HEK293 (cell line): Measurements from ENCODE around the gene TGFBRAP1.

ENCODE experiments used
- CTCF ChIA-PET: fragments of 350-600 bp; formaldehyde crosslinking; extraction: SDS; loops from one replicate; lab custom pipeline; 2021; ENCODE audit warnings: antibody characterized with exemption; lab: Yijun Ruan, JAX
- POLR2A ChIA-PET: fragments of 300-600 bp; formaldehyde crosslinking; extraction: SDS; loops from one replicate; lab custom pipeline; 2020; ENCODE audit warnings: antibody characterized with exemption, inconsistent platforms; lab: Yijun Ruan, JAX
- H3K27ac ChIP-seq: fragments of 200-500 bp; sonication (Bioruptor generic); 2 replicates; pipeline ENCODE4 v1.5.1; 2014; ENCODE audit warnings: low read depth, low read length, control low read depth, inconsistent platforms; ENCODE audit errors: extremely low read depth
- H3K36me3 ChIP-seq, 2 experiments: fragments of 200-500 bp in 1 of 2; sonication (Bioruptor generic) in 1 of 2; 1 replicate in 1 of 2; 2 replicates in 1 of 2; pipeline ENCODE4 v1.5.1; 2014 to 2017; ENCODE audit warnings: inconsistent platforms in 2 of 2, low read length in 2 of 2; ENCODE audit not compliant: control insufficient read depth in 2 of 2, insufficient read depth in 1 of 2
- H3K4me1 ChIP-seq: fragments of 200-500 bp; sonication (Bioruptor generic); 2 replicates; pipeline ENCODE4 v1.5.1; 2014; ENCODE audit warnings: mild to moderate bottlenecking, low read length, inconsistent platforms; ENCODE audit not compliant: control insufficient read depth, insufficient read depth
- H3K4me3 ChIP-seq: 2 replicates; pipeline ENCODE4 v1.5.1; 2011; ENCODE audit warnings: low read depth, mild to moderate bottlenecking, control low read depth, low read length, moderate library complexity
- H3K9me3 ChIP-seq: fragments of 200-500 bp; sonication (Bioruptor generic); 2 replicates; pipeline ENCODE4 v1.5.1; 2014; ENCODE audit warnings: low read depth, low read length, inconsistent platforms; ENCODE audit not compliant: control insufficient read depth, insufficient read depth
- KLF10 ChIP-seq: fragments of 450-650 bp; IDR thresholded peaks from 2 replicates; pipeline ENCODE4 v1.5.1; 2018; ENCODE audit warnings: missing biosample characterization, mild to moderate bottlenecking, missing genetic modification characterization
- SCRT1 ChIP-seq: fragments of 450-650 bp; formaldehyde crosslinking; IDR thresholded peaks from 2 replicates; pipeline ENCODE4 v1.5.1; 2016; ENCODE audit warnings: missing biosample characterization, missing genetic modification characterization, borderline replicate concordance
- ZBTB8A ChIP-seq: fragments of 450-650 bp; formaldehyde crosslinking; IDR thresholded peaks from 2 replicates; pipeline ENCODE4 v1.5.1; 2016; ENCODE audit warnings: missing biosample characterization, missing genetic modification characterization
- ZFP37 ChIP-seq: fragments of 450-650 bp; formaldehyde crosslinking; IDR thresholded peaks from 2 replicates; pipeline ENCODE4 v1.5.1; 2016; ENCODE audit warnings: missing biosample characterization, missing genetic modification characterization
- ZNF37A ChIP-seq: fragments of 450-650 bp; IDR thresholded peaks from 2 replicates; pipeline ENCODE4 v1.5.1; 2018; ENCODE audit warnings: missing biosample characterization, missing genetic modification characterization
- ZNF530 ChIP-seq: fragments of 450-650 bp; formaldehyde crosslinking; IDR thresholded peaks from 2 replicates; pipeline ENCODE4 v1.5.1; 2016; ENCODE audit warnings: low read depth, missing biosample characterization, missing genetic modification characterization
- ZNF549 ChIP-seq: fragments of 450-650 bp; IDR thresholded peaks from 2 replicates; pipeline ENCODE4 v1.5.1; 2018; ENCODE audit warnings: missing biosample characterization, missing genetic modification characterization, mild to moderate bottlenecking, inconsistent platforms, moderate library complexity
- ZNF600 ChIP-seq: fragments of 450-650 bp; formaldehyde crosslinking; IDR thresholded peaks from 2 replicates; pipeline ENCODE4 v1.5.1; 2016; ENCODE audit warnings: missing biosample characterization, missing genetic modification characterization
- ZNF654 ChIP-seq: fragments of 450-650 bp; formaldehyde crosslinking; IDR thresholded peaks from 2 replicates; pipeline ENCODE4 v1.5.1; 2016; ENCODE audit warnings: low read depth, missing biosample characterization, missing genetic modification characterization
- ZNF785 ChIP-seq: fragments of 450-650 bp; formaldehyde crosslinking; IDR thresholded peaks from 2 replicates; pipeline ENCODE4 v1.5.1; 2016; ENCODE audit warnings: missing biosample characterization, missing genetic modification characterization
- TF ChIP-seq, protein P1 (sequence below): fragments of 450-650 bp; formaldehyde crosslinking; IDR thresholded peaks from 2 replicates; pipeline ENCODE4 v1.5.1; 2016; ENCODE audit warnings: missing biosample characterization, missing genetic modification characterization
- TF ChIP-seq, protein P2 (sequence below): fragments of 450-650 bp; formaldehyde crosslinking; IDR thresholded peaks from 2 replicates; pipeline ENCODE4 v1.5.1; 2016; ENCODE audit warnings: missing biosample characterization, missing genetic modification characterization
- TF ChIP-seq, protein P3 (sequence below): fragments of 450-650 bp; formaldehyde crosslinking; IDR thresholded peaks from 2 replicates; pipeline ENCODE4 v1.5.1; 2017; ENCODE audit warnings: missing biosample characterization, missing genetic modification characterization
- TF ChIP-seq, protein P4 (sequence below): fragments of 450-650 bp; formaldehyde crosslinking; IDR thresholded peaks from 2 replicates; pipeline ENCODE4 v1.5.1; 2016; ENCODE audit warnings: missing biosample characterization, missing genetic modification characterization
- TF ChIP-seq, protein P5 (sequence below): fragments of 450-650 bp; formaldehyde crosslinking; IDR thresholded peaks from 2 replicates; pipeline ENCODE4 v1.5.1; 2016; ENCODE audit warnings: missing biosample characterization, missing genetic modification characterization

The TGFBRAP1 gene

DNA sequence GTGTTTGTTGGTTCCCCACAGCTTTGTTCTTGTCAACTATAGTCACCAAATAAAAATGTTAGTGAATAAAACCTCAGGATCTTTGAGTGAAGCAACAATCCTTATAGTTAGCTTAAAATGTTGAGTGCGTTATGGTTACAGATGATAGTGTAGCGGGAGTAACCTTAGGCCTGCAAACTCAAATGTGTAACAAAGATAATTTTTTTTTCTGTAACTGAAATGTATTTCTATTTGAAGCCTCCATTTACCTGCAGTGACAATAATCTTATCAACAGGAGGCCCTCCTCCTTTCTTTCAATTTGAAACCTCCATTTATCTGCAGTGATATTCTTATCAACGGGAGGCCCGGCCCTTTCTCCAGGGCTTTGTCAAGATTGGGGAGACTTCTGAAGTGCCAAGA, 4.7 kb upstream of the TGFBRAP1 start:
- CTCF ChIA-PET: interaction anchor here (0.6 kb wide), 1 partner anchor 69 kb away, joined by 4 read pairs; no protein-coding TSS in a partner anchor
- Histone ChIP-seq H3K27ac (no peak overlapping the region), H3K36me3 (peaks cover 7 to 18% of the 10 kb centered on the region in 2 experiments; a peak in 2 of 3 replicates), H3K4me3 (no peak overlapping the region), H3K4me1 (peaks cover 5% of the 10 kb centered on the region; the same call in 1 of the 2 replicates), H3K9me3 (no peaks in the 10 kb centered on the region)
- TF ChIP-seq ZNF785 (tag by site-specific recombination): no peak
- no peak for TF ChIP-seq ZNF654 (tag by site-specific recombination)
- no peak for TF ChIP-seq SCRT1 (tag by site-specific recombination)
- no peak for TF ChIP-seq ZNF549 (tag by site-specific recombination)
- TF ChIP-seq ZNF530: no peak
- POLR2A ChIA-PET: no interaction called here

DNA sequence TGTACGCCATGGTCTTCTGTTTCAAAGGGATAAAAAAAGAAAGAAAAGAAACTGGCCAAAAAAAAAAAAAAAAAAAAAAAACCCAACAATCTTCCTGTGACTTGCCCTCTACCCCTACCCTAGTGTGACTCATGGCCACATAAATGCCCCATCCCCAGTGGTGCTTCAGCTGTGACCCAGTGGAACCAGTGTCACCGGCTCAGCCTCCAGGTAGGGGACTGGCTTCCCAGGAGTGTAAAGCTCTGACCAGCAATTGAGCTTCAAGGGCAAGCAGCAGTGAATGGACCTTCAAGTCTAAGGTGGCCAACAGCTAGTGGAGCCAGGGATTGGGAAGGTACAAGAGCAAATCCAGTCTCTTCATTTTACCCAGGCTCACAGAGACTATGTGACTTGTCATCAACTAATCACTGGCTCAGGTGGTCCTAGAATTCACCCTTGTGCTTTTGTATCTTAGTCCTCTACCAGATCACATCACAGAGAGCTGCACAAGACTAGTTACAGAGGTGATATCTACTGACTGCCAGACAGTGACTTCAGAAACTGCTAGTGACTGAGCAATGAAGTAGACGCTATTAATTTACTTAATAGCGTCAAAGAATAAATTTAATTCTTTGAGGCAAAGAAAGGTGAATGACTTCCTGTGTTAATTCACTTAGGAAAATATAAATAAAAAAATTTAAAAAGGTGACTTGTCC, 1.3 kb upstream of the TGFBRAP1 start:
- Histone ChIP-seq H3K9me3 (no peaks in the 10 kb centered on the region), H3K4me3 (no peak overlapping the region), H3K4me1 (0 out of 2 replicates have a peak, but pooled peaks cover 4% of the 10 kb centered on the region)
- ChIA-PET POLR2A (interaction anchor here (1.0 to 1.1 kb wide), 2 partner anchors 36 to 92 kb away, joined by 3 read pairs; no protein-coding TSS in a partner anchor), CTCF (interaction anchor here (0.6 kb wide), 1 partner anchor 193 kb away, joined by 4 read pairs; no protein-coding TSS in a partner anchor)
- TF ChIP-seq, protein P1, sequence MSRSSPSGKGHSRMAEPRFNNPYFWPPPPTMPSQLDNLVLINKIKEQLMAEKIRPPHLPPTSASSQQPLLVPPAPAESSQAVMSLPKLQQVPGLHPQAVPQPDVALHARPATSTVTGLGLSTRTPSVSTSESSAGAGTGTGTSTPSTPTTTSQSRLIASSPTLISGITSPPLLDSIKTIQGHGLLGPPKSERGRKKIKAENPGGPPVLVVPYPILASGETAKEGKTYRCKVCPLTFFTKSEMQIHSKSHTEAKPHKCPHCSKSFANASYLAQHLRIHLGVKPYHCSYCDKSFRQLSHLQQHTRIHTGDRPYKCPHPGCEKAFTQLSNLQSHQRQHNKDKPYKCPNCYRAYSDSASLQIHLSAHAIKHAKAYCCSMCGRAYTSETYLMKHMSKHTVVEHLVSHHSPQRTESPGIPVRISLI: peak; percentile 80; the same call in 1 of the 2 replicates
- 0 out of 2 replicates have a peak, but pooled peaks have one; percentile 24 for TF ChIP-seq ZFP37
- TF ChIP-seq ZNF37A: no peak
- TF ChIP-seq, all 188 proteins: peak for 2
- Histone ChIP-seq H3K36me3 (peaks cover 7 to 15% of the 10 kb centered on the region in 2 experiments; a peak in 2 of 3 replicates), H3K27ac (peak overlapping the region; percentile 93; the same call in 1 of the 2 replicates)

DNA sequence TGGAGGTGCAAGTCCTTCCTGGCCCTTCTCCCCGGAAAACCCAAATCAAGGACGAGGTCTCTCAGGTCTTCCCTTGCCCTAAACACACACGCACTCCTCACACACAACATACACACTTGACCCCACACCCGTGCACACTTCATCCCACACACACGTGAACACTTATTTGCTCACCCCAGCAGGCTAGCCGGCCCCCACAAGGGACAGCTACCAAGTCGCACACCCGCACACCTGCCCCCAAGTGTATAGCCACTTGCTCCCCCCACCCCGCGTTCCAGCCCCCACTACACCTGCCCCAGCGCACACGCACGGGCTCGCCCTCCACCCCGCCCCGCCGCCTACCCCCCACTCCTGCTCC, 359 bp downstream of the TGFBRAP1 start:
- no peaks in the 10 kb centered on the region for H3K9me3 ChIP-seq
- ChIA-PET POLR2A (interaction anchor here (0.8 to 1.6 kb wide), 3 partner anchors 8 to 34 kb away, joined by 3 to 6 read pairs (median 3); partner anchors contain the start of gene C2orf49), CTCF (interaction anchor here (1.3 kb wide), 1 partner anchor 94 kb away, joined by 3 read pairs; no protein-coding TSS in a partner anchor)
- H3K36me3 ChIP-seq: peaks cover 7 to 9% of the 10 kb centered on the region in 2 experiments; a peak in 2 of 3 replicates
- H3K4me1 ChIP-seq: 0 out of 2 replicates have a peak, but pooled peaks cover 4% of the 10 kb centered on the region
- peak overlapping the region; percentile 53 for H3K4me3 ChIP-seq
- H3K27ac ChIP-seq: peak overlapping the region; percentile 26; the same call in 1 of the 2 replicates
- TF ChIP-seq, protein P2, sequence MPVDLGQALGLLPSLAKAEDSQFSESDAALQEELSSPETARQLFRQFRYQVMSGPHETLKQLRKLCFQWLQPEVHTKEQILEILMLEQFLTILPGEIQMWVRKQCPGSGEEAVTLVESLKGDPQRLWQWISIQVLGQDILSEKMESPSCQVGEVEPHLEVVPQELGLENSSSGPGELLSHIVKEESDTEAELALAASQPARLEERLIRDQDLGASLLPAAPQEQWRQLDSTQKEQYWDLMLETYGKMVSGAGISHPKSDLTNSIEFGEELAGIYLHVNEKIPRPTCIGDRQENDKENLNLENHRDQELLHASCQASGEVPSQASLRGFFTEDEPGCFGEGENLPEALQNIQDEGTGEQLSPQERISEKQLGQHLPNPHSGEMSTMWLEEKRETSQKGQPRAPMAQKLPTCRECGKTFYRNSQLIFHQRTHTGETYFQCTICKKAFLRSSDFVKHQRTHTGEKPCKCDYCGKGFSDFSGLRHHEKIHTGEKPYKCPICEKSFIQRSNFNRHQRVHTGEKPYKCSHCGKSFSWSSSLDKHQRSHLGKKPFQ (tag by site-specific recombination): peak; percentile 61; the same call in 1 of the 2 replicates
- peak; percentile 9; the same call in 1 of the 2 replicates for TF ChIP-seq ZNF600
- TF ChIP-seq, protein P3, sequence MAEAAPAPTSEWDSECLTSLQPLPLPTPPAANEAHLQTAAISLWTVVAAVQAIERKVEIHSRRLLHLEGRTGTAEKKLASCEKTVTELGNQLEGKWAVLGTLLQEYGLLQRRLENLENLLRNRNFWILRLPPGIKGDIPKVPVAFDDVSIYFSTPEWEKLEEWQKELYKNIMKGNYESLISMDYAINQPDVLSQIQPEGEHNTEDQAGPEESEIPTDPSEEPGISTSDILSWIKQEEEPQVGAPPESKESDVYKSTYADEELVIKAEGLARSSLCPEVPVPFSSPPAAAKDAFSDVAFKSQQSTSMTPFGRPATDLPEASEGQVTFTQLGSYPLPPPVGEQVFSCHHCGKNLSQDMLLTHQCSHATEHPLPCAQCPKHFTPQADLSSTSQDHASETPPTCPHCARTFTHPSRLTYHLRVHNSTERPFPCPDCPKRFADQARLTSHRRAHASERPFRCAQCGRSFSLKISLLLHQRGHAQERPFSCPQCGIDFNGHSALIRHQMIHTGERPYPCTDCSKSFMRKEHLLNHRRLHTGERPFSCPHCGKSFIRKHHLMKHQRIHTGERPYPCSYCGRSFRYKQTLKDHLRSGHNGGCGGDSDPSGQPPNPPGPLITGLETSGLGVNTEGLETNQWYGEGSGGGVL (tag by site-specific recombination): peak; percentile 85
- no peak for TF ChIP-seq KLF10 (tag by site-specific recombination)
- TF ChIP-seq, protein P4, sequence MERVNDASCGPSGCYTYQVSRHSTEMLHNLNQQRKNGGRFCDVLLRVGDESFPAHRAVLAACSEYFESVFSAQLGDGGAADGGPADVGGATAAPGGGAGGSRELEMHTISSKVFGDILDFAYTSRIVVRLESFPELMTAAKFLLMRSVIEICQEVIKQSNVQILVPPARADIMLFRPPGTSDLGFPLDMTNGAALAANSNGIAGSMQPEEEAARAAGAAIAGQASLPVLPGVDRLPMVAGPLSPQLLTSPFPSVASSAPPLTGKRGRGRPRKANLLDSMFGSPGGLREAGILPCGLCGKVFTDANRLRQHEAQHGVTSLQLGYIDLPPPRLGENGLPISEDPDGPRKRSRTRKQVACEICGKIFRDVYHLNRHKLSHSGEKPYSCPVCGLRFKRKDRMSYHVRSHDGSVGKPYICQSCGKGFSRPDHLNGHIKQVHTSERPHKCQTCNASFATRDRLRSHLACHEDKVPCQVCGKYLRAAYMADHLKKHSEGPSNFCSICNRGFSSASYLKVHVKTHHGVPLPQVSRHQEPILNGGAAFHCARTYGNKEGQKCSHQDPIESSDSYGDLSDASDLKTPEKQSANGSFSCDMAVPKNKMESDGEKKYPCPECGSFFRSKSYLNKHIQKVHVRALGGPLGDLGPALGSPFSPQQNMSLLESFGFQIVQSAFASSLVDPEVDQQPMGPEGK (tag by site-specific recombination): peak; percentile 55; the same call in 1 of the 2 replicates
- peak; percentile 10; the same call in 1 of the 2 replicates for TF ChIP-seq ZBTB8A (tag by site-specific recombination)
- TF ChIP-seq, protein P5, sequence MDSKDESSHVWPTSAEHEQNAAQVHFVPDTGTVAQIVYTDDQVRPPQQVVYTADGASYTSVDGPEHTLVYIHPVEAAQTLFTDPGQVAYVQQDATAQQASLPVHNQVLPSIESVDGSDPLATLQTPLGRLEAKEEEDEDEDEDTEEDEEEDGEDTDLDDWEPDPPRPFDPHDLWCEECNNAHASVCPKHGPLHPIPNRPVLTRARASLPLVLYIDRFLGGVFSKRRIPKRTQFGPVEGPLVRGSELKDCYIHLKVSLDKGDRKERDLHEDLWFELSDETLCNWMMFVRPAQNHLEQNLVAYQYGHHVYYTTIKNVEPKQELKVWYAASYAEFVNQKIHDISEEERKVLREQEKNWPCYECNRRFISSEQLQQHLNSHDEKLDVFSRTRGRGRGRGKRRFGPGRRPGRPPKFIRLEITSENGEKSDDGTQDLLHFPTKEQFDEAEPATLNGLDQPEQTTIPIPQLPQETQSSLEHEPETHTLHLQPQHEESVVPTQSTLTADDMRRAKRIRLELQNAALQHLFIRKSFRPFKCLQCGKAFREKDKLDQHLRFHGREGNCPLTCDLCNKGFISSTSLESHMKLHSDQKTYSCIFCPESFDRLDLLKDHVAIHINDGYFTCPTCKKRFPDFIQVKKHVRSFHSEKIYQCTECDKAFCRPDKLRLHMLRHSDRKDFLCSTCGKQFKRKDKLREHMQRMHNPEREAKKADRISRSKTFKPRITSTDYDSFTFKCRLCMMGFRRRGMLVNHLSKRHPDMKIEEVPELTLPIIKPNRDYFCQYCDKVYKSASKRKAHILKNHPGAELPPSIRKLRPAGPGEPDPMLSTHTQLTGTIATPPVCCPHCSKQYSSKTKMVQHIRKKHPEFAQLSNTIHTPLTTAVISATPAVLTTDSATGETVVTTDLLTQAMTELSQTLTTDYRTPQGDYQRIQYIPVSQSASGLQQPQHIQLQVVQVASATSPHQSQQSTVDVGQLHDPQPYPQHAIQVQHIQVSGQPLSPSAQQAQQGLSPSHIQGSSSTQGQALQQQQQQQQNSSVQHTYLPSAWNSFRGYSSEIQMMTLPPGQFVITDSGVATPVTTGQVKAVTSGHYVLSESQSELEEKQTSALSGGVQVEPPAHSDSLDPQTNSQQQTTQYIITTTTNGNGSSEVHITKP (tag by site-specific recombination): peak; percentile 92
